A673 (cell line): ENCODE data around the gene CMC1.

Source experiments
- CTCF ChIP-seq: fragments of 300-800, 200-600 bp; sonication (generic); conservative IDR thresholded peaks from 2 replicates; pipeline ENCODE4 v1.5.1; 2017; ENCODE audit warnings: low read depth, mild to moderate bottlenecking, antibody characterized with exemption, low read length, moderate library complexity, mixed read lengths
- EZH2 ChIP-seq: fragments of 200-600 bp; sonication (generic); IDR thresholded peaks from 2 replicates; pipeline ENCODE4 v1.6.1; 2017; ENCODE audit warnings: borderline replicate concordance, low read depth, mild to moderate bottlenecking, mixed read lengths, antibody characterized with exemption, low read length; ENCODE audit not compliant: poor library complexity, severe bottlenecking

DNA sequence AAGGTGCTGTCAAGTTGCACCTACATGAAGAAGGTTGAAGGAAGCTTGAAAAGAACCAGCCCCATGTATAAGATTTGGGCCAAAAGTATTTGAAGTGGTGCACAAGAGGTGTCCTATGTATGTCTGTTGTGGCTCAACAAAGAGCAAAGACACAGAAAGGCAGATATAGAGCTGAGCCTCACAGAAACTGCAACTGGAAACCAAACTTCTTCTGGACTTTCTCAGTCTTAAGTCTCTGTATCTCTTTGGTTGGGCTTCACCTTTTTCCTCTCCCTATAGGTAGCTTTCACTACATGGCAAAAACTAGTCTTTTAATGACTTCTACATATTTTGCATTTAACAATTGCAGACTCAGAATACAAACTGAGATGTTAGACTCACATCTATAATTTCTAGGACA lies 8.8 kb upstream of the CMC1 start:
- TF ChIP-seq CTCF, result no peak
- TF ChIP-seq EZH2, result no peak
